Endodermal cell (in vitro differentiated cells): ENCODE data around the gene THADA. TPM values are rescaled to one million over a fixed set of nuclear protein-coding genes. Genes with fewer than 3 reads are reported as not detected.
"Not testable (repeated sequence)": the region's sequence is repeated elsewhere in the genome, so short reads cannot be mapped to it uniquely, and the experiment has no call there.

Source experiments
- DNase-seq: peaks from one replicate; pipeline ENCODE4 v3.0.0-alpha.2; 2017
- H3K27ac ChIP-seq: 2 replicates; pipeline ENCODE4 v1.5.1; 2013; ENCODE audit warnings: mild to moderate bottlenecking, low read depth, low read length, moderate library complexity
- H3K27me3 ChIP-seq: 2 replicates; pipeline ENCODE4 v1.6.1; 2013; ENCODE audit warnings: mild to moderate bottlenecking, low read length, moderate library complexity; ENCODE audit not compliant: insufficient read depth, control insufficient read depth, poor library complexity, severe bottlenecking
- H3K36me3 ChIP-seq: 2 replicates; pipeline ENCODE4 v1.7.0; 2013; ENCODE audit warnings: mild to moderate bottlenecking, low read length, moderate library complexity; ENCODE audit not compliant: control insufficient read depth, insufficient read depth
- H3K4me1 ChIP-seq: one replicate; pipeline ENCODE4 v1.7.0; 2013; ENCODE audit warnings: low read length; ENCODE audit not compliant: control insufficient read depth, insufficient read depth
- H3K4me3 ChIP-seq: 2 replicates; pipeline ENCODE4 v1.5.1; 2013; ENCODE audit warnings: mild to moderate bottlenecking, low read length, moderate library complexity
- H3K9ac ChIP-seq: 2 replicates; pipeline ENCODE4 v1.6.1; 2013; ENCODE audit warnings: mild to moderate bottlenecking, low read length, moderate library complexity; ENCODE audit not compliant: poor library complexity, severe bottlenecking; ENCODE audit errors: extremely low read depth
- H3K9me3 ChIP-seq: 2 replicates; pipeline ENCODE4 v1.6.1; 2013; ENCODE audit warnings: mild to moderate bottlenecking, low read length, moderate library complexity; ENCODE audit not compliant: control insufficient read depth
- H3K27ac Mint-ChIP-seq: 2 replicates; pipeline ENCODE4 v1.8.0; 2020; ENCODE audit warnings: mixed read lengths
- H3K27me3 Mint-ChIP-seq: 2 replicates; pipeline ENCODE4 v1.8.0; 2021; ENCODE audit warnings: mild to moderate bottlenecking, mixed read lengths; ENCODE audit not compliant: insufficient read depth
- H3K36me3 Mint-ChIP-seq: 2 replicates; pipeline ENCODE4 v1.8.0; 2020; ENCODE audit warnings: low read depth, mixed read lengths
- H3K4me1 Mint-ChIP-seq: 2 replicates; pipeline ENCODE4 v1.8.0; 2020; ENCODE audit warnings: mixed read lengths
- H3K4me3 Mint-ChIP-seq: 2 replicates; pipeline ENCODE4 v1.8.0; 2020; ENCODE audit warnings: mild to moderate bottlenecking, moderate library complexity, mixed read lengths
- H3K9me3 Mint-ChIP-seq: 2 replicates; pipeline ENCODE4 v1.8.0; 2020; ENCODE audit warnings: mild to moderate bottlenecking, mixed read lengths
- CTCF ChIP-seq: fragments of 200-600 bp; sonication (generic); conservative IDR thresholded peaks from 2 replicates; pipeline ENCODE4 v1.5.0; 2021; ENCODE audit warnings: antibody characterized with exemption, mild to moderate bottlenecking
- WGBS, 2 experiments: methylation state at CpG; one replicate each; pipeline versions ENCODE4 v1.1.5 to v1.1.7; 2013; ENCODE audit warnings: missing lambda C conversion rate in 2 of 2, mixed read lengths in 1 of 2; ENCODE audit not compliant: insufficient coverage in 1 of 2, insufficient read length in 1 of 2; 5-methylcytosine and 5-hydroxymethylcytosine counted together
- total RNA-seq, 2 donors: library from RNA; stranded (reverse); fragmentation: NEBNext Ultra II Directional in 1 of 2; extraction: Animal tissue kit (Norgen Biotek cat#: 25700) in 1 of 2; gene quantifications; 2 replicates in 1 of 2; 3 replicates in 1 of 2; pipeline ENCODE4 v1.2.1, GENCODE V29; 2021

THADA gene
- total RNA-seq, 2 donors from 2014 or later: 32.8 to 35.0 TPM

- Histone ChIP-seq H3K27me3 (no peaks in the 10 kb centered on the region), H3K9me3 (no peaks in the 10 kb centered on the region), H3K4me1 (no peaks in the 10 kb centered on the region), H3K36me3 (peaks cover 4% of the 10 kb centered on the region), H3K27ac (no peak overlapping the region), H3K4me3 (no peak overlapping the region), H3K9ac (no peak overlapping the region)
- Mint-ChIP-seq H3K4me3 (no peak overlapping the region), H3K9me3 (peaks cover 5% of the 10 kb centered on the region), H3K27ac (no peak overlapping the region), H3K36me3 (peaks cover 25% of the 10 kb centered on the region), H3K27me3 (no peaks in the 10 kb centered on the region), H3K4me1 (peaks cover 1% of the 10 kb centered on the region)
- no peak for DNase-seq
- no peak for TF ChIP-seq CTCF
- 97 to 100% methylated on average over 1 to 2 of the region's 3 CpGs for WGBS, 2 experiments
Measured at GRCh38 chr2:43534569-43534968, 61.3 kb downstream of the THADA start.

- not testable (repeated sequence) for H3K4me1 Mint-ChIP-seq, H3K27me3 ChIP-seq, H3K9me3 ChIP-seq, H3K36me3 ChIP-seq, H3K4me1 ChIP-seq, H3K4me3 Mint-ChIP-seq, H3K27ac Mint-ChIP-seq, H3K9ac ChIP-seq, DNase-seq, H3K27ac ChIP-seq, H3K9me3 Mint-ChIP-seq, H3K4me3 ChIP-seq, H3K27me3 Mint-ChIP-seq
- 92% methylated on average over 2 to 3 of the region's 3 CpGs for WGBS, 2 experiments
- peaks cover 26% of the 10 kb centered on the region for H3K36me3 Mint-ChIP-seq
Measured at GRCh38 chr2:43532572-43532971, 63.3 kb downstream of the THADA start.

GRCh38 chr2:43531251-43531650 is 64.6 kb downstream of the THADA start:
- Mint-ChIP-seq H3K27me3 (no peaks in the 10 kb centered on the region), H3K36me3 (peaks cover 28% of the 10 kb centered on the region), H3K4me3 (no peak overlapping the region), H3K27ac (no peak overlapping the region), H3K9me3 (peaks cover 5% of the 10 kb centered on the region), H3K4me1 (peaks cover 2% of the 10 kb centered on the region)
- H3K9ac ChIP-seq: no peak overlapping the region
- 93 to 97% methylated on average over 3 of the region's 3 CpGs for WGBS, 2 experiments
- no peak overlapping the region for H3K27ac ChIP-seq
- peaks cover 6% of the 10 kb centered on the region for H3K36me3 ChIP-seq
- no peaks in the 10 kb centered on the region for H3K9me3 ChIP-seq
- no peaks in the 10 kb centered on the region for H3K27me3 ChIP-seq
- DNase-seq: no peak
- H3K4me1 ChIP-seq: no peaks in the 10 kb centered on the region
- no peak for TF ChIP-seq CTCF
- no peak overlapping the region for H3K4me3 ChIP-seq

- peaks cover 11% of the 10 kb centered on the region for H3K9me3 ChIP-seq
- peaks cover 2% of the 10 kb centered on the region for H3K9me3 Mint-ChIP-seq
- no peak overlapping the region for H3K27ac ChIP-seq
- H3K4me1 ChIP-seq: peaks cover 3% of the 10 kb centered on the region
- no peak overlapping the region for H3K27ac Mint-ChIP-seq
- peaks cover 15% of the 10 kb centered on the region for H3K36me3 ChIP-seq
- no peak overlapping the region for H3K4me3 Mint-ChIP-seq
- no peaks in the 10 kb centered on the region for H3K27me3 ChIP-seq
- no peak for TF ChIP-seq CTCF
- H3K4me1 Mint-ChIP-seq: peaks cover 4% of the 10 kb centered on the region
- H3K27me3 Mint-ChIP-seq: no peaks in the 10 kb centered on the region
- H3K36me3 Mint-ChIP-seq: peaks cover 17% of the 10 kb centered on the region
- no peak overlapping the region for H3K4me3 ChIP-seq
- H3K9ac ChIP-seq: no peak overlapping the region
- DNase-seq: no peak
Measured at GRCh38 chr2:43526994-43527393, 68.8 kb downstream of the THADA start.
